ENCODE measurements around the gene WNT9B.
A peak's percentile ranks its signal among the peaks of the same experiment; 100 is the strongest.

Gene WNT9B

GRCh38 chr17:46859996-46860395 lies 8.6 kb downstream of the WNT9B start:
- DNase-seq = no peak

DNA sequence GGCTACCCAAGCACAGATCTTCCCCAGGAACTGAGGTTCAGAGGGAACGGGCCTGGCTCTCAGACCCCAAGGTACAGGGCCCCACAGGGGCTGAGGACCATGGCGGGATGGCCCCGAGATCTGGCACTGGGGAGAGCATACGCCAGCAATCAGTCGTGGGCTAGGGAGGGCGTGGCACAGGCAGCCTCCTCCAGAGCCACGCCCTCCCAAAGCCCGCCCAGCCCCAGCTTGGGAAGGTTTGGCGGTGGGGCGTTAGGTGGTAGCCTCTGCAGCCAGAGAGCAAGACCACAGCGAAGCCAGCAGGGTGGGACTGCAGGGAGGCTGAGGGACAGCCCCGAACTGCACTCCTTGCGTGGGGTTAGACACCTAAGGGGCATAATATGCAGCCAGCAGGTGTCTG lies 11.6 kb downstream of the WNT9B start:
- peak; percentile 69 for DNase-seq

GRCh38 chr17:46863383-46864121 lies 12.2 kb downstream of the WNT9B start:
- DNase-seq = no peak

GRCh38 chr17:46865100-46865499 lies 13.7 kb downstream of the WNT9B start:
- peak; percentile 41 for DNase-seq

GRCh38 chr17:46866325-46866724 lies 14.9 kb downstream of the WNT9B start:
- DNase-seq = no peak

DNA sequence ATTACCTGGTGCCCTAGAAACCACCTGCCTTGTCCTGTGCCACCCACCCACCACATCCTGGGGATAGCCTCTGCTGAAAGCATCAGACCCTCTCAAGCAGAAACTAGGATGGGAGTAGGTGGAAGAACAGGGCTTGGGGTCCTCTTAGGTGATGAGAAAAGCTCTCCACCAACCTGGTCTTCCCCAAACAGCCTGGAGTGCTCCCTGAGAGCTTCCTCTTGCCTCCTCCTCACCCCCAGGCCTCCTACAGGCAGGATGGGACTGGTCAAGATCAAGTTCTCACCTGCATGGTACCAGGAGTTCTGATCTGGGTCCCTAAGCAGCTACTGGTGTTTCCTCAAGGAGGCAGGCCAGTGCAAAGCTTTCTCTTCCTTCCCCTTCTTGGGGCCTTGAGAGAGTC lies 15.4 kb downstream of the WNT9B start:
- no peak for DNase-seq

- DNase-seq = peak; percentile 21
These were observed 17.4 kb downstream of the WNT9B start for GRCh38 chr17:46868689-46869187.

GRCh38 chr17:46869296-46869695 lies 17.9 kb downstream of the WNT9B start:
- no peak for DNase-seq

DNA sequence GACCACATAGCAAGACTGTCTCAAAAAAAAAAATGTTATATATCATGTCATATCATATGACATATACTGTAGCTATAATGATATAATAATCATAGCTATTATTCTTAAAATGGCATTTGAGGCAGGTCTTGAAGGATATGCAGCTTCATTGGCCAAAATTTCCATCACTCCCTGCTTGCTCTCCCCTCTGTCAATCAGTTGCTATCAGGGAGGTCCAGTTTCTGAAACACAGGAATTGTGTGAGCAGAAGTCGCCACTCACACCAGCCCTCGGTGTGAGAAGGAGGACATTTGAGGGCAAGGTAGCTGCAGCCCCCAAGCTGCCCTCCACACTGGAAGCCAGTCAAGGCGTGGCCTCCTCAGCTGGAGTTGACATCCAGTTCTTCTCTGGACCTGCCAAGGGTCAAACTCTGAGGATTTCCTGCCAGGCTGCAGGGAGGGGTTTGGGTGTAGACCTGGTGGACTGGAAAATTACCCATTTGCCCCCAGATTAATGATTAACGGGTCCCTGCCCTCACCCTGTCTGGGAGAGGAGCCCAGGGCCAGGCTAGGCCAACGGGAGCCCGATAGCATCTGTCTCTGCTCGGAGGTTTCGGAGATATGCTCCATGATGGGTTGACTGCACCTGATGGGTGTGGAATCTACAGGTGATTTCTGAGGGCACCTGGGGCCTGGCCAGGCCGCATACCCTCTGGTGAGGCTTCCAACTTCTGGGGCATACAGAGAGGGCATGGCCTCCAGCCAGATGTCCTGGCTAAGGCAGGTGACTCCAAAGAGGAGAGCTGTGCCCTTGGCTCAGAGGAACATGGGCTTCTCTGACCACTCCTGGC lies 18.8 kb downstream of the WNT9B start:
- DNase-seq = no peak

- DNase-seq = no peak
These were observed 21.0 kb downstream of the WNT9B start for GRCh38 chr17:46872421-46872820.

- DNase-seq = peak; percentile 24
These were observed 22.7 kb downstream of the WNT9B start for GRCh38 chr17:46873941-46874645.

DNA sequence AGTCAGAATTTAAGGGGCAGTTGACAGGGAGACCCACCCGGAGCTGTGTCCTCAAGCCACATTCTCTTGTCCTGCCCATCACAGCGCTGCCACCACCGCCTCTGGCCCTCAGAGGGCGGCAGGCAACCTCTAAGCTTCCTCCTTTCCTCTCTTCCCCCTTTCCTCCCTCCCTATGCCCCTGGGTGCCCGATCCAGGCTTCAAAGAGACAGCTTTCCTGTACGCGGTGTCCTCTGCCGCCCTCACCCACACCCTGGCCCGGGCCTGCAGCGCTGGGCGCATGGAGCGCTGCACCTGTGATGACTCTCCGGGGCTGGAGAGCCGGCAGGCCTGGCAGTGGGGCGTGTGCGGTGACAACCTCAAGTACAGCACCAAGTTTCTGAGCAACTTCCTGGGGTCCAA lies 23.5 kb downstream of the WNT9B start:
- no peak for DNase-seq

DNA sequence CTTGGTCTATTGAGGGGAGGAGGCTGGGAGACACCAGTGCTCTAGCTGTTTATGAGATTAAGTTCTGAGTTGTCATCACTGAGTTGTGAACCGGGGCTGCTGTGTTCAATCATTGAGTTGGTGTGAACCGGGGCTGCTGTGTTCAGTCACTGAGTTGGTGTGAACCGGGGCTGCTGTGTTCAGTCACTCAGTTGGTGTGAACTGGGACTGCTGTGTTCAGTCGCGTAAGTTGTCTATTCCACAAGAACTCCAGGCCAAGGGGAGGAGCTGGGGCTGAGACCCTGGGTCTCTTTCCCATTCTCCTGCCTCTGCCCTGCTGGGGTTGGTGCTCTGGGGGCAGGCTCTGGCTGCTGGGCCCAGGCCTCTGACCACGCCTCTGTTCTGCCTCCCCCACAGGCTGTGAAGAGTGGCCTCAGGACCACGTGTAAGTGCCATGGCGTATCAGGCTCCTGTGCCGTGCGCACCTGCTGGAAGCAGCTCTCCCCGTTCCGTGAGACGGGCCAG lies 24.5 kb downstream of the WNT9B start:
- DNase-seq = peak; percentile 51

DNA sequence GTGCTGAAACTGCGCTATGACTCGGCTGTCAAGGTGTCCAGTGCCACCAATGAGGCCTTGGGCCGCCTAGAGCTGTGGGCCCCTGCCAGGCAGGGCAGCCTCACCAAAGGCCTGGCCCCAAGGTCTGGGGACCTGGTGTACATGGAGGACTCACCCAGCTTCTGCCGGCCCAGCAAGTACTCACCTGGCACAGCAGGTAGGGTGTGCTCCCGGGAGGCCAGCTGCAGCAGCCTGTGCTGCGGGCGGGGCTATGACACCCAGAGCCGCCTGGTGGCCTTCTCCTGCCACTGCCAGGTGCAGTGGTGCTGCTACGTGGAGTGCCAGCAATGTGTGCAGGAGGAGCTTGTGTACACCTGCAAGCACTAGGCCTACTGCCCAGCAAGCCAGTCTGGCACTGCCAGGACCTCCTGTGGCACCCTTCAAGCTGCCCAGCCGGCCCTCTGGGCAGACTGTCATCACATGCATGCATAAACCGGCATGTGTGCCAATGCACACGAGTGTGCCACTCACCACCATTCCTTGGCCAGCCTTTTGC lies 25.0 kb downstream of the WNT9B start:
- DNase-seq = peak; percentile 84

- no peak for DNase-seq
These were observed 25.5 kb downstream of the WNT9B start for GRCh38 chr17:46876926-46877325.

DNA sequence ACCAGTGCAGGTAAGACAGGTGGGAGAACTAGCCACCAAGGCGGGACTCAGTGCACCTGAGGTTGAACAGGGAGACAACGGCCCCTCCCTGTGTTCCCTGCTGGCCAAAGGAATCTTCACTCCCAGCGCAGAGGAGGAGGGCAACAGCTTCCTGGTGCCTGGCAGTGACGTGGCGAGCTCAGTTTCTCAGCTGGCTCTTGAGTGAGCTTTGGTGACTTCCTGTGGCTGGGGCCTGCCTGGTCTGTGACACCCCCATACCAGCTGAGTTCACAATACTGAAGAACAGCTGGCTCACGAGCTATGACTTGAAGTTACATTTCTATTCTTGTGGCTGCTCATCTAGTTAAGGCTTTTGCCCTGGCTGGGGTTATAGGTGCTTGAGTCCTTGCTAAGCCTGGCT lies 26.1 kb downstream of the WNT9B start:
- DNase-seq = no peak

- DNase-seq = no peak
These were observed 26.7 kb downstream of the WNT9B start for GRCh38 chr17:46878055-46878454.

- DNase-seq = no peak
These were observed 27.7 kb downstream of the WNT9B start for GRCh38 chr17:46879101-46879500.

DNA sequence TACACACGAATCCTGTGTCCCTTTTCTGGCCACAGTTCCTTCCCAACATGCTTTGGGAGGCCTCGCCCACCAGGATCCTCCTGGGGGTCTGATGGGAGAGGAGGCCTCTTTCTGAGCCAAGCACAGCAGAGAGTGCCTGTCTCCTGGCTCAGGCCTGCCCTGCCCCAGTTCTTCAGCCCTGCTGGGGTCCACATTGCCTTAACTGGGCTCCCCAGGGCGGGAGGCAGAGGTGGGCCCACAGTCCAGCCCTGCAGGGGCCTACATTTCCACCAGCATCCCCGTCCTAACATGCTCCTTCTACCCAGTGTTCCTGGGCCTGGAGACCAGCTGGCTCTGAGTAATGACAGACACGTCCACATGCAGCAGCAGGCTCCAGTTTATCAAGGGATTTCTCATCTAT lies 29.6 kb downstream of the WNT9B start:
- DNase-seq = no peak

DNA sequence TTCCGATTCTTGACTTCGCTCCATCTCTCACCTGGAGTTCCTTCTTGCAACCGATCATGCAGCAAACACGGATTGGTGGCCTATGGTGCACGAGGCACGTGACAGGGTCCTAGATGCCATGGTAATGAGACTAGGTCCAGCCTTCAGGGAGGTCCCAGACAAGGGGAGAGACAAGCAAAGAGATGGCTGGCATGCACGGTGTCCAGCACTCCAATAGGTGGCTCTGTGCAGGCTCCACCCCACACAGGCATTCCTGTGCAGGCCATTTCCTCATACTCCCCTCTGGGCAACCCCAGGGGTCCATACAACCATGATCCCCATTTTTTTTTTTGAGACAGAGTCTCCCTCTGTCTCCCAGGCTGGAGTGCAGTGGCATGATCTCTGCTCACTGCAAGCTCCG lies 31.3 kb downstream of the WNT9B start:
- no peak for DNase-seq

- peak; percentile 46 for DNase-seq
These were observed 32.6 kb downstream of the WNT9B start for GRCh38 chr17:46883871-46884520.

DNA sequence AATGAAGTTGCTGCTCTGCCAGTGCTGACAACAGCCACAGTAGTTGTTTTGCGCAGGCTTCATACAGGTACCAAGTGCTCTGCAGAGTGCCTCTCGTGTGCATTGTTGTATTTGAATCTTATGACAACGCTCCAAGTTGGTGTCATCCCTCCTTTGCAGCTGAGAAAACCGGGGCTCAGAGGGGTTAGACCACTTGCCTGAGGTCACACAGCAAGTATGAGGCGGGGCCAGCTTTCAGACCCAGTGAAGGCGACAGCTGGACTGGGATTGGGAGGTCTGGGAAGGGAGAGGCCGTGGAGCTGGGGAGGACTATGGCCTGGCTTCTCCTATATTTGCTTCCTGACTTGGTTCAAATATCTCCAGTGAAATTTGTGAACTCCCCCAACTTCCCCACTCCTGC lies 33.2 kb downstream of the WNT9B start:
- no peak for DNase-seq

All from NCI-H69 (cell line).